ENCODE results near the gene MARK1. TPM values are rescaled to one million over a fixed set of nuclear protein-coding genes. Genes with fewer than 3 reads are reported as not detected.
A peak's percentile ranks its signal among the peaks of the same experiment; 100 is the strongest.

MARK1 gene
- polyA plus RNA-seq, 1 of the 3 experiments (the other 2 are of a cell fraction): 3.1 TPM

- no peaks in the 10 kb centered on the region for H3F3A ChIP-seq (replicated peaks; ENCODE audit: insufficient read depth)
- no peaks in the 10 kb centered on the region for H3K9me2 ChIP-seq
- H3K79me2 ChIP-seq (ENCODE audit: insufficient read depth): peaks cover 10% of the 10 kb centered on the region; the same call in 1 of the 2 replicates
- peak overlapping the region; percentile 86 for H3K4me2 ChIP-seq
- peak overlapping the region; percentile 64 for H3K9ac ChIP-seq
- H3K9me3 ChIP-seq: no peaks in the 10 kb centered on the region
- no peaks in the 10 kb centered on the region for H3K36me3 ChIP-seq (replicated peaks in 1 of 2; ENCODE audit: control insufficient read depth in 1 of 2, insufficient read depth in 2 of 2, low read length in 1 of 2)
- ChIA-PET CTCF (interaction anchor here (0.7 to 1.4 kb wide), 5 partner anchors 9 to 308 kb away, joined by 3 to 4 read pairs (median 3); no protein-coding TSS in a partner anchor), POLR2A (no interaction called here)
- peak overlapping the region in 1 of 2 experiments; percentile 7; a peak in 1 of 4 replicates for H3K27ac ChIP-seq (ENCODE audit: low read depth in 2 of 2, low read length in 1 of 2)
- H3K27me3 ChIP-seq (ENCODE audit: insufficient read depth): no peaks in the 10 kb centered on the region
- H3K4me3 ChIP-seq (ENCODE audit: low read depth in 2 of 2, low read length in 1 of 2): peak overlapping the region; percentile 92 to 99
- H4K20me1 ChIP-seq (ENCODE audit: insufficient read depth): no peaks in the 10 kb centered on the region
- peaks cover 0 to 11% of the 10 kb centered on the region in 2 experiments; a peak in 2 of 4 replicates for H3K4me1 ChIP-seq (ENCODE audit: control insufficient read depth in 1 of 2, insufficient read depth in 2 of 2, low read depth in 1 of 2, low read length in 1 of 2)
- TF ChIP-seq GABPA (IDR thresholded peaks at IDR 0.05; ENCODE audit: low read depth) (0 out of 2 replicates have a peak, but pooled peaks have one; percentile 25), REST (IDR thresholded peaks at IDR 0.05; ENCODE audit: low read depth, low read length) (no peak)
- DNase-seq: peak; percentile 52
- H2AFZ ChIP-seq (ENCODE audit: low read depth): peak overlapping the region; percentile 99
- WGBS (ENCODE audit: low lambda C conversion rate): 26% methylated on average over 22 of the region's 23 CpGs
These were observed 543 bp upstream of the MARK1 start for GRCh38 chr1:220527279-220527907.

DNA sequence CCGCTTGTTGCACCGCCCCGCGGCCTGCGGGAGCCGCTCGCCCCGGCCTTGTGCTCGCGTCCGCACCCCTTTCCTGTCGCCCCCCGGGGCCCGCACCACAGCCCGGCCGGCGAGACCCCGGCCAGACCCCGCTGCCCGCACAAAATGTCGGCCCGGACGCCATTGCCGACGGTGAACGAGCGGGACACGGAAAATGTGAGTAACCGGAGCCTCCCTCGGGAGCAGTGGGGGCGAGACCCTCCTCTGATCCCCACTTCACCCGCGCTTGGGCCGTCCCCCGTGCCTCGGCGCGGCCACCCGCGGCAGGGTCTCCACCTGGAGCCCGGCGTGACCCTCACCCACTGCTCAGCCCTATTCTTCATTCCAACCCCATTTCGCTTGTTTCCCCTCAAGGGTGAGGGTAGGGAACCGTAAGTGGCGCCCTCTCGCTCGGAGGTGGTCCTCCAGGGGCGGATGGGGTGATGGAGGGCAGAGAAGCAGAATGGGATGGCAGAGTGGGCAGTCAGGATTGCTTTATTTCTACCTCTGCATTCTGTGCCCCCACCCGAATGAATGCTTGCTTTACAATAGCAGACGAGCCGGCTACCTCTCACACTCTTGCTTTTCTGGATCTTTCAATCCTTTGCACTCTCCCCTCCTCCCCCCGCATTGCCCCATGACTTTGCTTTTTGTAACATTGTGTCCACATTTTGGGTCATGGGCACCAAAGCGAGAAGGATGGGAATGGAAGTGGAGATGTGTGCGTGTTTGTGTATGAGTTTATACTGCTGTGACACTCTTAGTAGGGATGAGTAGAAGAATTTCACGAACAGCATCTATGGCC is 954 bp downstream of the MARK1 start:
- no peak for DNase-seq
- H3K9ac ChIP-seq: peak overlapping the region; percentile 83
- H3K9me3 ChIP-seq: 0 out of 2 replicates have a peak, but pooled peaks cover 3% of the 10 kb centered on the region
- CTCF ChIA-PET: interaction anchor here (0.7 to 1.2 kb wide), 6 partner anchors 11 to 339 kb away, joined by 3 to 4 read pairs (median 3); no protein-coding TSS in a partner anchor
- H3F3A ChIP-seq (replicated peaks; ENCODE audit: insufficient read depth): no peaks in the 10 kb centered on the region
- H3K4me2 ChIP-seq: peak overlapping the region; percentile 94
- peak overlapping the region; percentile 92 to 99 for H3K4me3 ChIP-seq (ENCODE audit: low read depth in 2 of 2, low read length in 1 of 2)
- H3K27me3 ChIP-seq (ENCODE audit: insufficient read depth): no peaks in the 10 kb centered on the region
- H3K36me3 ChIP-seq (replicated peaks in 1 of 2; ENCODE audit: control insufficient read depth in 1 of 2, insufficient read depth in 2 of 2, low read length in 1 of 2): no peaks in the 10 kb centered on the region
- H3K4me1 ChIP-seq (ENCODE audit: control insufficient read depth in 1 of 2, insufficient read depth in 2 of 2, low read depth in 1 of 2, low read length in 1 of 2): peaks cover 0 to 11% of the 10 kb centered on the region in 2 experiments; a peak in 2 of 4 replicates
- 4% methylated on average over 12 of the region's 55 CpGs for WGBS (ENCODE audit: low lambda C conversion rate)
- no peaks in the 10 kb centered on the region for H4K20me1 ChIP-seq (ENCODE audit: insufficient read depth)
- POLR2A ChIA-PET: no interaction called here
- no peaks in the 10 kb centered on the region for H3K9me2 ChIP-seq
- peaks cover 12% of the 10 kb centered on the region; the same call in 1 of the 2 replicates for H3K79me2 ChIP-seq (ENCODE audit: insufficient read depth)
- peak overlapping the region; percentile 42 to 87; a peak in 3 of 4 replicates for H3K27ac ChIP-seq (ENCODE audit: low read depth in 2 of 2, low read length in 1 of 2)
- peak overlapping the region; percentile 99 for H2AFZ ChIP-seq (ENCODE audit: low read depth)
- no peak for TF ChIP-seq EZH2phosphoT487 (IDR thresholded peaks at IDR 0.05; ENCODE audit: borderline replicate concordance, low read depth)
- TF ChIP-seq, protein P1, sequence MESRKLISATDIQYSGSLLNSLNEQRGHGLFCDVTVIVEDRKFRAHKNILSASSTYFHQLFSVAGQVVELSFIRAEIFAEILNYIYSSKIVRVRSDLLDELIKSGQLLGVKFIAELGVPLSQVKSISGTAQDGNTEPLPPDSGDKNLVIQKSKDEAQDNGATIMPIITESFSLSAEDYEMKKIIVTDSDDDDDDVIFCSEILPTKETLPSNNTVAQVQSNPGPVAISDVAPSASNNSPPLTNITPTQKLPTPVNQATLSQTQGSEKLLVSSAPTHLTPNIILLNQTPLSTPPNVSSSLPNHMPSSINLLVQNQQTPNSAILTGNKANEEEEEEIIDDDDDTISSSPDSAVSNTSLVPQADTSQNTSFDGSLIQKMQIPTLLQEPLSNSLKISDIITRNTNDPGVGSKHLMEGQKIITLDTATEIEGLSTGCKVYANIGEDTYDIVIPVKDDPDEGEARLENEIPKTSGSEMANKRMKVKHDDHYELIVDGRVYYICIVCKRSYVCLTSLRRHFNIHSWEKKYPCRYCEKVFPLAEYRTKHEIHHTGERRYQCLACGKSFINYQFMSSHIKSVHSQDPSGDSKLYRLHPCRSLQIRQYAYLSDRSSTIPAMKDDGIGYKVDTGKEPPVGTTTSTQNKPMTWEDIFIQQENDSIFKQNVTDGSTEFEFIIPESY (IDR thresholded peaks at IDR 0.05; ENCODE audit: borderline replicate concordance, low read depth): no peak
- no peak; the same call in 1 of the 2 replicates for TF ChIP-seq MAX (IDR thresholded peaks at IDR 0.05; ENCODE audit: low read depth)
- TF ChIP-seq FOXJ3 (CRISPR knock-in tag; IDR thresholded peaks at IDR 0.05): no peak
- TF ChIP-seq, protein P2, sequence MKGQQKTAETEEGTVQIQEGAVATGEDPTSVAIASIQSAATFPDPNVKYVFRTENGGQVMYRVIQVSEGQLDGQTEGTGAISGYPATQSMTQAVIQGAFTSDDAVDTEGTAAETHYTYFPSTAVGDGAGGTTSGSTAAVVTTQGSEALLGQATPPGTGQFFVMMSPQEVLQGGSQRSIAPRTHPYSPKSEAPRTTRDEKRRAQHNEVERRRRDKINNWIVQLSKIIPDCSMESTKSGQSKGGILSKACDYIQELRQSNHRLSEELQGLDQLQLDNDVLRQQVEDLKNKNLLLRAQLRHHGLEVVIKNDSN (IDR thresholded peaks at IDR 0.05; ENCODE audit: borderline replicate concordance, low read depth): no peak
- no peak for TF ChIP-seq MXI1 (IDR thresholded peaks at IDR 0.05; ENCODE audit: low read depth, low read length)
- TF ChIP-seq GABPA (IDR thresholded peaks at IDR 0.05; ENCODE audit: low read depth): no peak
- TF ChIP-seq YY1 (IDR thresholded peaks at IDR 0.05; ENCODE audit: low read depth): peak; percentile 80
- TF ChIP-seq POLR2AphosphoS5 (IDR thresholded peaks at IDR 0.05; ENCODE audit: low read depth, low read length): no peak
- no peak for TF ChIP-seq RCOR1 (IDR thresholded peaks at IDR 0.05; ENCODE audit: low read length)
- TF ChIP-seq EP300 (IDR thresholded peaks at IDR 0.05; ENCODE audit: borderline replicate concordance in 1 of 2, low read depth in 1 of 2, low read length in 1 of 2): no peak
- TF ChIP-seq GATA2 (CRISPR knock-in tag; IDR thresholded peaks at IDR 0.05): no peak
- no peak for TF ChIP-seq FOSL2 (IDR thresholded peaks at IDR 0.05; ENCODE audit: borderline replicate concordance, low read depth)
- TF ChIP-seq RXRA (IDR thresholded peaks at IDR 0.05; ENCODE audit: borderline replicate concordance, low read depth): no peak
- TF ChIP-seq ELF1 (IDR thresholded peaks at IDR 0.05): no peak
- no peak for TF ChIP-seq NFIC (IDR thresholded peaks at IDR 0.05; ENCODE audit: borderline replicate concordance)
- no peak for TF ChIP-seq JUND (IDR thresholded peaks at IDR 0.05)

Data from SK-N-SH (cell line).